A549 treated with AZD9567 at 1 μM for 4 hours (cell line): ENCODE results near the gene LRRC4C. TPM values are rescaled to one million over a fixed set of nuclear protein-coding genes. Genes with fewer than 3 reads are reported as not detected.

Source experiments
- total RNA-seq: library from RNA; stranded (reverse); fragments of 200-300 nt; extraction: Qiagen RNA extraction; gene quantifications from 5 replicates; pipeline ENCODE4 v1.2.3, GENCODE V29; 2022; ENCODE audit not compliant: insufficient read depth

LRRC4C gene
- not detected in 5 replicates for total RNA-seq

GRCh38 chr11:41459465-41460401, at the start of gene LRRC4C:
Gene LRRC4C, minus strand, starts transcription at chr11:41459652.

